HG03045 (cell line): Measurements from ENCODE around the gene MRC2.
"Not testable (repeated sequence)": the region's sequence is repeated elsewhere in the genome, so short reads cannot be mapped to it uniquely, and the experiment has no call there.

Experiments
- ATAC-seq: cut with Tn5 transposase; IDR thresholded peaks from one replicate; pipeline ENCODE4 v1.9.1; 2021; ENCODE audit warnings: mild to moderate bottlenecking, moderate library complexity; ENCODE audit not compliant: unreplicated experiment

MRC2 gene

GRCh38 chr17:62611728-62612127, 15.7 kb upstream of the MRC2 start:
- no peak for ATAC-seq

- ATAC-seq, result not testable (repeated sequence)
These were observed 15.2 kb upstream of the MRC2 start for GRCh38 chr17:62612289-62612688.

GRCh38 chr17:62613095-62613494, 14.4 kb upstream of the MRC2 start:
- ATAC-seq, result not testable (repeated sequence)

- ATAC-seq, result no peak
These were observed 13.3 kb upstream of the MRC2 start for GRCh38 chr17:62614142-62614541.

- ATAC-seq, result no peak
These were observed 12.0 kb upstream of the MRC2 start for GRCh38 chr17:62615503-62615902.

GRCh38 chr17:62616993-62617893, 10.2 kb upstream of the MRC2 start:
- ATAC-seq, result no peak

- no peak for ATAC-seq
These were observed 9.5 kb upstream of the MRC2 start for GRCh38 chr17:62617894-62618472.

GRCh38 chr17:62618647-62619416, 8.6 kb upstream of the MRC2 start:
- ATAC-seq, result no peak

- ATAC-seq, result no peak
These were observed 7.9 kb upstream of the MRC2 start for GRCh38 chr17:62619417-62620155.

- ATAC-seq, result no peak
These were observed 6.2 kb upstream of the MRC2 start for GRCh38 chr17:62621223-62621622.

GRCh38 chr17:62625184-62625869, 2.1 kb upstream of the MRC2 start:
- ATAC-seq, result no peak

- ATAC-seq, result no peak
These were observed 1.6 kb upstream of the MRC2 start for GRCh38 chr17:62625870-62626200.

- no peak for ATAC-seq
These were observed 701 bp upstream of the MRC2 start for GRCh38 chr17:62626719-62627218.

GRCh38 chr17:62627904-62628633, 599 bp downstream of the MRC2 start:
- no peak for ATAC-seq

GRCh38 chr17:62628831-62629555, 1.5 kb downstream of the MRC2 start:
- ATAC-seq, result no peak

- no peak for ATAC-seq
These were observed 2.3 kb downstream of the MRC2 start for GRCh38 chr17:62629556-62630364.

GRCh38 chr17:62630365-62631085, 3.1 kb downstream of the MRC2 start:
- ATAC-seq, result no peak
